Stomach (tissue), 4 donors: ENCODE measurements around the gene PLCL2.

Experiments used
- CTCF ChIP-seq, 7 experiments: fragments of 450-650 bp in 4 of 7; fragments of 200-600 bp in 3 of 7; sonication (generic) in 3 of 7; IDR thresholded peaks; one replicate each; pipeline ENCODE4 v1.5.1; 2016 to 2019; ENCODE audit warnings: antibody characterized with exemption in 7 of 7, control low read depth in 2 of 7, mild to moderate bottlenecking in 1 of 7
- EP300 ChIP-seq: sonication (generic); formaldehyde crosslinking; IDR thresholded peaks from one replicate; pipeline ENCODE4 v1.6.1; 2017; ENCODE audit warnings: antibody characterized with exemption
- POLR2A ChIP-seq, 4 donors: fragments of 450-650 bp; IDR thresholded peaks; one replicate each; pipeline ENCODE4 v1.6.1; 2016; ENCODE audit warnings: antibody characterized with exemption in 4 of 4, control low read depth in 2 of 4, mild to moderate bottlenecking in 1 of 4, moderate library complexity in 1 of 4

GRCh38 chr3:16896094-16896627, 11.4 kb downstream of the PLCL2 start:
- TF ChIP-seq POLR2A (IDR thresholded peaks at IDR 0.05) (no peak), CTCF (IDR thresholded peaks at IDR 0.05) (no peak), EP300 (no peak)
